HG03039 (cell line): Measurements from ENCODE around the gene EDEM3.
"Not testable (repeated sequence)": the region's sequence is repeated elsewhere in the genome, so short reads cannot be mapped to it uniquely, and the experiment has no call there.

Source experiments
- ATAC-seq: cut with Tn5 transposase; IDR thresholded peaks from one replicate; pipeline ENCODE4 v1.9.1; 2021; ENCODE audit warnings: mild to moderate bottlenecking, moderate library complexity; ENCODE audit not compliant: unreplicated experiment

Gene EDEM3

GRCh38 chr1:184770181-184770979, 15.7 kb upstream of the EDEM3 start:
- ATAC-seq = no peak

- no peak for ATAC-seq
Observed at GRCh38 chr1:184769241-184769640, 14.6 kb upstream of the EDEM3 start.

- no peak for ATAC-seq
Observed at GRCh38 chr1:184768467-184768866, 13.8 kb upstream of the EDEM3 start.

GRCh38 chr1:184767591-184767990, 12.9 kb upstream of the EDEM3 start:
- no peak for ATAC-seq

GRCh38 chr1:184764483-184764882, 9.8 kb upstream of the EDEM3 start:
- ATAC-seq = no peak

- not testable (repeated sequence) for ATAC-seq
Observed at GRCh38 chr1:184763520-184763919, 8.9 kb upstream of the EDEM3 start.

- ATAC-seq = no peak
Observed at GRCh38 chr1:184761969-184762485, 7.4 kb upstream of the EDEM3 start.

- ATAC-seq = no peak
Observed at GRCh38 chr1:184759651-184760050, 5.0 kb upstream of the EDEM3 start.

- no peak for ATAC-seq
Observed at GRCh38 chr1:184759112-184759511, 4.5 kb upstream of the EDEM3 start.

GRCh38 chr1:184757891-184758290, 3.2 kb upstream of the EDEM3 start:
- ATAC-seq = no peak

GRCh38 chr1:184757406-184757805, 2.7 kb upstream of the EDEM3 start:
- no peak for ATAC-seq

GRCh38 chr1:184755226-184756065, 788 bp upstream of the EDEM3 start:
- ATAC-seq = no peak

- ATAC-seq = peak; percentile 4
Observed at GRCh38 chr1:184753608-184754475, 816 bp downstream of the EDEM3 start.

GRCh38 chr1:184753117-184753516, 1.5 kb downstream of the EDEM3 start:
- ATAC-seq = no peak

GRCh38 chr1:184752656-184753055, 2.0 kb downstream of the EDEM3 start:
- no peak for ATAC-seq

GRCh38 chr1:184748740-184749139, 5.9 kb downstream of the EDEM3 start:
- ATAC-seq = no peak

GRCh38 chr1:184747089-184747955, 7.3 kb downstream of the EDEM3 start:
- peak; percentile 66 for ATAC-seq

GRCh38 chr1:184745929-184746638, 8.6 kb downstream of the EDEM3 start:
- ATAC-seq = no peak

GRCh38 chr1:184745110-184745509, 9.5 kb downstream of the EDEM3 start:
- ATAC-seq = no peak
